HepG2 (cell line): ENCODE results near the gene SCAF4. TPM values are rescaled to one million over a fixed set of nuclear protein-coding genes. Genes with fewer than 3 reads are reported as not detected.

ENCODE experiments used
- ATAC-seq: fragments of 200-7000 bp; cut with Tn5 transposase; 3 replicates; pipeline ENCODE4 v1.9.1; 2020; ENCODE audit warnings: mild to moderate bottlenecking, moderate library complexity
- BruUV-seq: library from RNA; stranded (reverse); fragments of 400-500 nt; replicated peaks from 2 replicates; lab custom pipeline; 2021; lab: Mats Ljungman, UMichigan
- CTCF ChIA-PET: fragments of 300-600 bp; formaldehyde crosslinking; extraction: SDS; loops from one replicate; lab custom pipeline; 2021; ENCODE audit warnings: low total read pairs, inconsistent platforms, low intra/inter-chr PET ratio; lab: Yijun Ruan, JAX
- POLR2A ChIA-PET: fragments of 350-600 bp; sonication (Branson Sonifier 250); formaldehyde crosslinking; loops from one replicate; lab custom pipeline; 2020; ENCODE audit warnings: antibody characterized with exemption, inconsistent platforms; lab: Yijun Ruan, JAX
- DNase-seq: peaks from one replicate; pipeline ENCODE4 v3.0.0-alpha.2; 2015; ENCODE audit warnings: low spot score
- FAIRE-seq: peaks from 3 replicates; lab custom pipeline; 2011; peaks lifted over from hg19 to GRCh38; lab: Jason Lieb, UNC
- H2AFZ ChIP-seq: one replicate; pipeline ENCODE4 v1.6.1; 2011; ENCODE audit warnings: low read length, inconsistent platforms
- H3K27ac ChIP-seq: fragments of 300-600 bp; 3 replicates; pipeline ENCODE4 v1.8.0; 2011; ENCODE audit warnings: mixed run types, mild to moderate bottlenecking, mixed read lengths, low read length, inconsistent platforms; ENCODE audit not compliant: insufficient read depth; ENCODE audit errors: extremely low read length
- H3K27me3 ChIP-seq, 2 experiments: fragments of 200-600 bp in 1 of 2; 2 replicates in 1 of 2; 3 replicates in 1 of 2; pipeline versions ENCODE4 v1.6.0 to v1.8.0; 2011; ENCODE audit warnings: low read length in 2 of 2, mild to moderate bottlenecking in 2 of 2, moderate library complexity in 2 of 2, inconsistent platforms in 1 of 2; ENCODE audit not compliant: insufficient read depth in 2 of 2, control insufficient read depth in 1 of 2
- H3K36me3 ChIP-seq, 2 experiments: fragments of 200-600 bp in 1 of 2; replicated peaks in 1 of 2; 2 replicates in 1 of 2; 3 replicates in 1 of 2; pipeline versions ENCODE4 v1.5.1 to v1.8.0; 2011; ENCODE audit warnings: low read length in 2 of 2, inconsistent platforms in 1 of 2; ENCODE audit not compliant: insufficient read depth in 2 of 2, control insufficient read depth in 1 of 2
- H3K4me1 ChIP-seq: 2 replicates; pipeline ENCODE4 v1.5.1; 2012; ENCODE audit warnings: low read length, inconsistent platforms; ENCODE audit not compliant: insufficient read depth
- H3K4me2 ChIP-seq: 2 replicates; pipeline ENCODE4 v1.6.0; 2011; ENCODE audit warnings: low read depth, low read length, inconsistent platforms
- H3K4me3 ChIP-seq, 3 experiments: fragments of 200-600 bp in 1 of 3; sonication (generic), shearing (Covaris generic) in 1 of 3; replicated peaks in 1 of 3; 2 replicates each; pipeline ENCODE4 v1.5.1; 2011 to 2016; ENCODE audit warnings: low read length in 3 of 3, inconsistent platforms in 2 of 3, low read depth in 2 of 3, mild to moderate bottlenecking in 2 of 3, control low read depth in 1 of 3, mixed read lengths in 1 of 3; ENCODE audit not compliant: insufficient read depth in 1 of 3
- H3K79me2 ChIP-seq: one replicate; pipeline ENCODE4 v1.6.1; 2011; ENCODE audit warnings: low read length, inconsistent platforms; ENCODE audit not compliant: insufficient read depth
- H3K9ac ChIP-seq: 2 replicates; pipeline ENCODE4 v1.6.0; 2011; ENCODE audit warnings: mild to moderate bottlenecking, low read depth, low read length, inconsistent platforms; ENCODE audit not compliant: insufficient read depth
- H3K9me3 ChIP-seq: 2 replicates; pipeline ENCODE4 v1.5.1; 2012; ENCODE audit warnings: mild to moderate bottlenecking, low read length
- H4K20me1 ChIP-seq: 2 replicates; pipeline ENCODE4 v1.6.0; 2011; ENCODE audit warnings: inconsistent platforms, mild to moderate bottlenecking, low read length, moderate library complexity; ENCODE audit not compliant: insufficient read depth
- CEBPG ChIP-seq: IDR thresholded peaks from 2 replicates; pipeline ENCODE4 v1.6.1; 2016
- PAX8 ChIP-seq: sonication (generic); formaldehyde crosslinking; IDR thresholded peaks from 2 replicates; pipeline ENCODE4 v1.8.0; 2022; ENCODE audit warnings: mild to moderate bottlenecking, missing genetic modification reagents, borderline replicate concordance
- TGIF2 ChIP-seq: IDR thresholded peaks from 2 replicates; pipeline ENCODE4 v1.6.1; 2016; ENCODE audit warnings: control low read depth, missing compliant biosample characterization
- ZNF101 ChIP-seq: sonication (generic); formaldehyde crosslinking; IDR thresholded peaks from 2 replicates; pipeline ENCODE4 v1.4.0; 2020; ENCODE audit warnings: mild to moderate bottlenecking, low read depth, missing genetic modification reagents, borderline replicate concordance
- ZNF652 ChIP-seq: IDR thresholded peaks from 2 replicates; pipeline ENCODE4 v1.6.1; 2016; ENCODE audit warnings: low read depth, borderline replicate concordance
- WGBS: methylation state at CpG from one replicate; pipeline ENCODE4 v1.1.6; 2017; ENCODE audit warnings: low lambda C conversion rate; 5-methylcytosine and 5-hydroxymethylcytosine counted together
- in situ Hi-C: cut with HindIII; loops from 2 replicates; pipeline ENCODE4 v1.10.0; 2017; ENCODE audit warnings: low pct_unique_long_range_greater_than_20kb; ENCODE audit not compliant: extremely low pct_ligation_motif_present
- intact Hi-C: fragments of 100-400 bp; cut with micrococcal nuclease; formaldehyde crosslinking; loops from one replicate; pipeline ENCODE4 v1.10.0; 2022; ENCODE audit not compliant: unreplicated experiment
- polyA plus RNA-seq, 8 experiments: library from polyadenylated mRNA; depleted of rRNA in 3 of 8; stranded (reverse) in 7 of 8; unstranded in 1 of 8; fragments of >200 nt; fragmentation: Illumina TruSeq in 4 of 8; extraction: Trizol in 4 of 8; gene quantifications; 2 replicates each; pipeline versions ENCODE4 v1.2.1 to v1.2.3, GENCODE V29; 2011 to 2016; ENCODE audit warnings: low read depth in 4 of 8, missing spikeins in 1 of 8, mixed read lengths in 1 of 8; ENCODE audit not compliant: insufficient read depth in 1 of 8
- total RNA-seq, 5 experiments: library from RNA; depleted of rRNA; stranded (reverse); fragments of >200 nt; fragmentation: Illumina TruSeq; extraction: Trizol; gene quantifications; 2 replicates each; pipeline ENCODE4 v1.2.3, GENCODE V29; 2016; ENCODE audit warnings: low read depth in 1 of 5
- TF ChIP-seq, protein P1 (sequence below): sonication (generic); formaldehyde crosslinking; IDR thresholded peaks from 2 replicates; pipeline ENCODE4 v1.4.0; 2020; ENCODE audit warnings: missing genetic modification reagents, mild to moderate bottlenecking, borderline replicate concordance

SCAF4 gene
- total and polyA plus RNA-seq, 2 of the 13 experiments (the other 11 are each of a cell fraction or from before 2014, with no cell fraction given): 9.1 to 11.5 TPM

- TF ChIP-seq CEBPG (CRISPR knock-in tag): no peak
Measured at GRCh38 chr21:31710586-31710985, 21.3 kb downstream of the SCAF4 start (continued).

DNA sequence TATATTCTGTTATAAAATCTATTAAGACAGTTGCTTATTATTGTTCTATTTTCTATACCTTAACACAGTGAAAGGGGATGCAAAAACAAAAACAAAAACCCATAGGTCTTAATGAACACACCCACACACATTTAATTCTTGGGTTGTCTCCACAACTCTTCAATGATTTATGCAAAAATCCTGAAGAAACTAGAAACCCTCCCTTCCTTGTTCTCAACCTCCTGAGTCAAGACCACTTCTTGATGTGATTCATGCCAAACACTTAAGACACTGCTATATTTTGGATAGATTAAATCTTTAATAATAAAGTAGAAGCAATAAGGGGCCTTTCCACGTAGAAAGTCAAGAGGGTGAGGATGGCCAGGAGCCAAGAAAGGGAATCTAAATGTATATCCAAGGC is 23.4 kb downstream of the SCAF4 start:
- ATAC-seq: no peak
- H3K79me2 ChIP-seq: peaks cover 98% of the 10 kb centered on the region
- intact Hi-C loops (no loop called here), in situ Hi-C loops (no loop called here)
- TF ChIP-seq ZNF652 (CRISPR knock-in tag): no peak
- TF ChIP-seq PAX8: no peak
- H3K4me3 ChIP-seq: no peak overlapping the region
- H3K9ac ChIP-seq: no peak overlapping the region
- BruUV-seq: no TSS peak
- no peak overlapping the region for H3K4me2 ChIP-seq
- H2AFZ ChIP-seq: no peak overlapping the region
- POLR2A ChIA-PET: no interaction called here
- WGBS: 100% methylated on average over 1 of the region's 1 CpG
- H3K9me3 ChIP-seq: no peaks in the 10 kb centered on the region
- H3K4me1 ChIP-seq: peaks cover 23% of the 10 kb centered on the region
- no peak for DNase-seq
- H3K36me3 ChIP-seq: peaks cover 1 to 17% of the 10 kb centered on the region in 2 experiments; a peak in 2 of 5 replicates
- H3K27ac ChIP-seq: no peak overlapping the region
- H4K20me1 ChIP-seq: peaks cover 69% of the 10 kb centered on the region
- H3K27me3 ChIP-seq: no peaks in the 10 kb centered on the region
- CTCF ChIA-PET: no interaction called here
- FAIRE-seq: no peak

GRCh38 chr21:31707499-31707898 is 24.4 kb downstream of the SCAF4 start:
- TF ChIP-seq TGIF2 (CRISPR knock-in tag) (no peak), ZNF101 (CRISPR knock-in tag) (no peak)
- TF ChIP-seq, protein P1, sequence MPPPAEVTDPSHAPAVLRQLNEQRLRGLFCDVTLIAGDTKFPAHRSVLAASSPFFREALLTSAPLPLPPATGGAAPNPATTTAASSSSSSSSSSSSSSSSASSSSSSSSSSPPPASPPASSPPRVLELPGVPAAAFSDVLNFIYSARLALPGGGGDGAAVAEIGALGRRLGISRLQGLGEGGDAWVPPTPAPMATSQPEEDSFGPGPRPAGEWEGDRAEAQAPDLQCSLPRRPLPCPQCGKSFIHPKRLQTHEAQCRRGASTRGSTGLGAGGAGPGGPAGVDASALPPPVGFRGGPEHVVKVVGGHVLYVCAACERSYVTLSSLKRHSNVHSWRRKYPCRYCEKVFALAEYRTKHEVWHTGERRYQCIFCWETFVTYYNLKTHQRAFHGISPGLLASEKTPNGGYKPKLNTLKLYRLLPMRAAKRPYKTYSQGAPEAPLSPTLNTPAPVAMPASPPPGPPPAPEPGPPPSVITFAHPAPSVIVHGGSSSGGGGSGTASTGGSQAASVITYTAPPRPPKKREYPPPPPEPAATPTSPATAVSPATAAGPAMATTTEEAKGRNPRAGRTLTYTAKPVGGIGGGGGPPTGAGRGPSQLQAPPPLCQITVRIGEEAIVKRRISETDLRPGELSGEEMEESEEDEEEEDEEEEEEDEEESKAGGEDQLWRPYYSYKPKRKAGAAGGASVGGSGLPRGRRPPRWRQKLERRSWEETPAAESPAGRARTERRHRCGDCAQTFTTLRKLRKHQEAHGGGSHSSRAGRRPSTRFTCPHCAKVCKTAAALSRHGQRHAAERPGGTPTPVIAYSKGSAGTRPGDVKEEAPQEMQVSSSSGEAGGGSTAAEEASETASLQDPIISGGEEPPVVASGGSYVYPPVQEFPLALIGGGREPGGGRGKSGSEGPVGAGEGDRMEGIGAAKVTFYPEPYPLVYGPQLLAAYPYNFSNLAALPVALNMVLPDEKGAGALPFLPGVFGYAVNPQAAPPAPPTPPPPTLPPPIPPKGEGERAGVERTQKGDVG (CRISPR knock-in tag): no peak
- BruUV-seq: no TSS peak
- Histone ChIP-seq H3K4me2 (no peak overlapping the region), H3K4me3 (no peak overlapping the region), H3K9me3 (no peaks in the 10 kb centered on the region), H3K27ac (no peak overlapping the region), H3K4me1 (peaks cover 23% of the 10 kb centered on the region), H3K9ac (no peak overlapping the region), H4K20me1 (peaks cover 64% of the 10 kb centered on the region), H3K27me3 (no peaks in the 10 kb centered on the region), H3K36me3 (peaks cover 1 to 27% of the 10 kb centered on the region in 2 experiments; a peak in 2 of 5 replicates), H3K79me2 (peaks cover 98% of the 10 kb centered on the region), H2AFZ (no peak overlapping the region)
- intact Hi-C loops (no loop called here), in situ Hi-C loops (no loop called here)
- DNase-seq (no peak), FAIRE-seq (no peak), ATAC-seq (no peak)
- ChIA-PET CTCF (no interaction called here), POLR2A (no interaction called here)
